ENCODE results near the gene LIFR.

LIFR gene

DNA sequence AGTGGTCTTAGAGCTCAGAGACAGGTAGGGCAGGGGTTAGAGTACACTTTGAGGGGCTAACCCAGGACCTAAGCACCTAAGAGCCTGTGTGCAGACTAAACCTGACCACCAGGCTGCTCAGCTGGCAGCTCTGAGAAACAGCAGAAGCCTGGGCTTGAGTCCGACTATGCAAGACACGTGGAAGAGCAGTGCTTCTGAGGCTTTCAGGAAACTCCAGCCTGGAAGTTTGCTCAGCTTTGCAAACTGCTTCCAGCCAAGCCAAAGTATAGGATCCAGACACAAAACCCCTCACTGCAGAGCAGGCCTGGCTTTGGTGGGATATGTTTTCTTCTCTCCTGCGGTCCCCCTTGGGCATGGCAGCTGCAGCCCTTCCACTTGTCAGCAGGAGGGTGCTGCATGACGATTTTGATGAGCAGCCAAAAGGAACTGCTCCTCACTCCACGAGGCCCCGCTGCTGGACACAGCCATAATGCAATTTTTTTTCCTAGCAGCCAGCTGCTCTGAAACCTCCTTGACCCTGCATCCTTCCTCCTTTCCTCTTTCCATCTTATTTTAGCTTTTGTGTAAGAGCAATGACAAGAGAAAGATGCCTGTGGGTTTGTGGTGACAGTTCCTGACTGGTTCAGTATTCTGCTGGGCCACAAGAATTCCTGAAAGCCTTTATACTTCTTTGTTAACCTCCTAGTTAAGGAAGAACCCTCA, 123.1 kb downstream of the LIFR start:
- DNase-seq, result no peak

DNA sequence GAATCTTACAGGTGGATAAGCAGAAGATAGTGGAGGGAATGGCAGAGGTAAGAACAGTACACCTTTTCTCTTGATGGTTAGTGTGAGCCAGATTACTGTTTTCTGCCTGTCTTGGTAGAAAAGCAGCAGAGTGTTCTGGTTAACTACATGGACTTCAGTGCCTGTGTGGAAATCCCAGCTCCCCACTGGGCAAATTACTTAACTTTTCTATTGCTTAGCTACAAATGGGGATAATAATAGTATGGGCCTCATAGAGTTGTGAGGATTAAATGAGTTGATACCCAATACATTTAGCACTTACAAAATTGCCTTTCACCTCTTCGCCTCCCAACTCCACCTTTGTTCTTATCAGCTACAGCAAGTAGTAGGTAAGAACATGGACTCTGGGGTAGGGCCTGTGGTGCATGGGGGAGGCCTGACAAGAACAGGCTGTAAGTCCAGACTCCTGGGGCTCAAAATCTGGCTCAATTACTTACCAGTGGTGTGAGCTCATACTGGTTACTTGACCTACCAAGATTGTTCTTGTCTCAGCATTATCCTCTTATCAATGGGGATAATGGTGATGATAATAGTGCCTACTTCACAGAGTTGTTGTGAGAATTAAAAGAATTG, 125.1 kb downstream of the LIFR start:
- no peak for DNase-seq

DNA sequence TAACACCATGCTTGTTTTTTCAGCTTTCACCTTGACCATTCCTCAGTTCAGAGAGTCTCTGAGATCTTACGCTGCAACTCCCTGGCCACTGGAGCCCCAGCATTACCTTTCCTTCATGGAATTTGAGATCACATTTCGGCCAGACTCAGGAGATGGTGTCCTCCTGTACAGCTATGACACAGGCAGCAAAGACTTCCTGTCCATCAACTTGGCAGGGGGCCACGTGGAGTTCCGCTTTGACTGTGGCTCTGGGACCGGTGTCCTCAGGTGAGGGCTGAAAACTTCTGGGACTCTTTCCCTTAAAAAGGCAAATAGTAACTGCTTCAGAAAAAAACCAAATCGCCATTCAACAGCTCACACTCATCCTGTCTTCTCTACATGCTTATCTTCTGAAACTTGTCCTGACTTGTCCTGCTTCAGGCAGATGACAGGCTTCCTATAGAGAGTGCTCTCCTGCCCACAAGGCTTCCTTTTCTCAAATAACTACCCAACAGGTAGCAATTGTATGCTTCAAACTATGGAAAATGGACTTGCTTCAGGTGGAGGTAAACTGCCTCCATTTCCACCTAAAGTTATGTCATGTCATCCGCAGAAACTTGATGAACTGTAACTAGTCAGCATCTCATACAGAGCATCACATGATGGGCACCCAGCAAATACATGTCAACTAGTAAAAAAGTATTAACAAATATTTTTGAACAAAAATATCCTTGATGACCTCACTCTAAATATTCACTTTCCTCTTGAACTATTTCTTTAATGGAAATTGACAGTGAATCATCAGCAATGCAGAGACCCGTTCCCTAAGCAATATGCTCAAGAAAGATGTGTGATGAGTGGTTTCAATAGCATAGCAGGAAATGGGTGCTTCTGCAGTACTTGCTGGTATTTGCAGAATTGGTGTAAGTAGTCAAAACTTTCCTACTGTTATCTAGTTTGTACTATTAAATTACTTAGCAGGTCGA, 129.2 kb downstream of the LIFR start:
- DNase-seq, result no peak

DNA sequence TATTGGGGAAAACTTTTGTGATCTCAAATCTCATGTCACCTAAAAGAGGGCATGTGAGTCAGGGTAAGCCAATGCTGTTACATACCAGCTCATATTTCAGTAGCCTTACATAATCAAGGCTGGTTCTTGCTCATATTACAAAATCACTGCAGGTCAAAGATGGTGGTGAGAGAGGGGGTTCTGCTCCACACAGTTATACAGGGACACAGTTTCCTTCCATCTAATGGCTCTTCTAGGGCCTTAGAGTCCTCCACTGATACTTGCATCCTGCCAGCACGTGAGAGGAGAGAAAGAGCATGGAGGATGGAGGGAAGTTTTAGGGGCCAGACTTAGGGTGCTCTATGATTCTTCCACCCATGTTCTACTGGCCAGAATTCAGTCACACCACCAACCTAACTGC, 130.0 kb downstream of the LIFR start:
- DNase-seq, result no peak
